ENCODE measurements around the gene LATS1. TPM values are rescaled to one million over a fixed set of nuclear protein-coding genes. Genes with fewer than 3 reads are reported as not detected.
A peak's percentile ranks its signal among the peaks of the same experiment; 100 is the strongest.
"Not testable (repeated sequence)": the region's sequence is repeated elsewhere in the genome, so short reads cannot be mapped to it uniquely, and the experiment has no call there.

Gene LATS1
- total RNA-seq, 1 experiment from 2014 or later: 39.6 TPM

GRCh38 chr6:149746147-149746946 lies 28.4 kb upstream of the LATS1 start, which contains the start of gene NUP43:
Gene NUP43, minus strand, starts transcription at chr6:149746529. Its CDS starts 34 bp downstream, at chr6:149746495.
- Histone ChIP-seq H3K4me1 (ENCODE audit: insufficient read depth, low read length, poor library complexity, severe bottlenecking) (peaks cover 13% of the 10 kb centered on the region), H3K27ac (ENCODE audit: low read depth, low read length, poor library complexity, severe bottlenecking) (peak within 1 kb of the TSS; percentile 81), H3K4me3 (ENCODE audit: low read depth, low read length, poor library complexity, severe bottlenecking) (peak within 1 kb of the TSS; percentile 75), H3K36me3 (ENCODE audit: insufficient read depth, low read length, poor library complexity, severe bottlenecking) (peaks cover 23% of the 10 kb centered on the region), H3K9me3 (ENCODE audit: low read depth, low read length, poor library complexity, severe bottlenecking) (no peaks in the 10 kb centered on the region), H3K27me3 (replicated peaks; ENCODE audit: insufficient read depth, low read depth, low read length, poor library complexity) (no peaks in the 10 kb centered on the region)
- peak; percentile 56; the same call in 1 of the 2 replicates for TF ChIP-seq CTCF (conservative IDR thresholded peaks at IDR 0.05; ENCODE audit: low read depth, low read length)
- TF ChIP-seq EZH2 (IDR thresholded peaks at IDR 0.05; ENCODE audit: borderline replicate concordance, low read depth, low read length, poor library complexity, severe bottlenecking): no peak
- ChIA-PET CTCF (no interaction called here), POLR2A (ENCODE audit: low non-redundant PET) (no interaction called here)
- intact Hi-C loops (cut with micrococcal nuclease; ENCODE audit: unreplicated experiment): no loop called here
- no TSS peak for BruUV-seq (replicated peaks)
- DNase-seq (ENCODE audit: low spot score): peak; percentile 97

GRCh38 chr6:149745252-149745651 lies 27.4 kb upstream of the LATS1 start:
- H3K27ac ChIP-seq (ENCODE audit: low read depth, low read length, poor library complexity, severe bottlenecking): peak overlapping the region; percentile 81
- peaks cover 33% of the 10 kb centered on the region for H3K36me3 ChIP-seq (ENCODE audit: insufficient read depth, low read length, poor library complexity, severe bottlenecking)
- CTCF ChIA-PET; BruUV-seq (replicated peaks); H3K4me1 ChIP-seq (ENCODE audit: insufficient read depth, low read length, poor library complexity, severe bottlenecking); H3K9me3 ChIP-seq (ENCODE audit: low read depth, low read length, poor library complexity, severe bottlenecking); DNase-seq (ENCODE audit: low spot score); H3K27me3 ChIP-seq (replicated peaks; ENCODE audit: insufficient read depth, low read depth, low read length, poor library complexity); intact Hi-C loops (cut with micrococcal nuclease; ENCODE audit: unreplicated experiment): not testable (repeated sequence)
- POLR2A ChIA-PET (ENCODE audit: low non-redundant PET): interaction anchor here (0.7 kb wide), 1 partner anchor 119 kb away, joined by 7 read pairs; no protein-coding TSS in a partner anchor
- peak overlapping the region; percentile 75 for H3K4me3 ChIP-seq (ENCODE audit: low read depth, low read length, poor library complexity, severe bottlenecking)

- BruUV-seq (replicated peaks): no TSS peak
Measured at GRCh38 chr6:149734915-149735314, 17.0 kb upstream of the LATS1 start.

GRCh38 chr6:149733089-149733720 lies 15.3 kb upstream of the LATS1 start:
- no peak overlapping the region for H3K4me3 ChIP-seq (ENCODE audit: low read depth, low read length, poor library complexity, severe bottlenecking)
- no peaks in the 10 kb centered on the region for H3K27me3 ChIP-seq (replicated peaks; ENCODE audit: insufficient read depth, low read depth, low read length, poor library complexity)
- no peak for DNase-seq (ENCODE audit: low spot score)
- no peak overlapping the region for H3K27ac ChIP-seq (ENCODE audit: low read depth, low read length, poor library complexity, severe bottlenecking)
- intact Hi-C loops (cut with micrococcal nuclease; ENCODE audit: unreplicated experiment): no loop called here
- H3K36me3 ChIP-seq (ENCODE audit: insufficient read depth, low read length, poor library complexity, severe bottlenecking): peaks cover 74% of the 10 kb centered on the region
- CTCF ChIA-PET: no interaction called here
- no peaks in the 10 kb centered on the region for H3K9me3 ChIP-seq (ENCODE audit: low read depth, low read length, poor library complexity, severe bottlenecking)
- no peaks in the 10 kb centered on the region for H3K4me1 ChIP-seq (ENCODE audit: insufficient read depth, low read length, poor library complexity, severe bottlenecking)
- POLR2A ChIA-PET (ENCODE audit: low non-redundant PET): no interaction called here
- no TSS peak for BruUV-seq (replicated peaks)
- TF ChIP-seq EZH2 (IDR thresholded peaks at IDR 0.05; ENCODE audit: borderline replicate concordance, low read depth, low read length, poor library complexity, severe bottlenecking) (no peak), CTCF (conservative IDR thresholded peaks at IDR 0.05; ENCODE audit: low read depth, low read length) (no peak)

More at GRCh38 chr6:149734915-149735314, 17.0 kb upstream of the LATS1 start:
- no peak for TF ChIP-seq EZH2 (IDR thresholded peaks at IDR 0.05; ENCODE audit: borderline replicate concordance, low read depth, low read length, poor library complexity, severe bottlenecking)
- intact Hi-C loops (cut with micrococcal nuclease; ENCODE audit: unreplicated experiment): no loop called here
- Histone ChIP-seq H3K27ac (ENCODE audit: low read depth, low read length, poor library complexity, severe bottlenecking) (no peak overlapping the region), H3K9me3 (ENCODE audit: low read depth, low read length, poor library complexity, severe bottlenecking) (no peaks in the 10 kb centered on the region), H3K4me1 (ENCODE audit: insufficient read depth, low read length, poor library complexity, severe bottlenecking) (no peaks in the 10 kb centered on the region), H3K36me3 (ENCODE audit: insufficient read depth, low read length, poor library complexity, severe bottlenecking) (peaks cover 71% of the 10 kb centered on the region), H3K4me3 (ENCODE audit: low read depth, low read length, poor library complexity, severe bottlenecking) (no peak overlapping the region), H3K27me3 (replicated peaks; ENCODE audit: insufficient read depth, low read depth, low read length, poor library complexity) (no peaks in the 10 kb centered on the region)
- ChIA-PET CTCF (no interaction called here), POLR2A (ENCODE audit: low non-redundant PET) (interaction anchor here (0.6 kb wide), 1 partner anchor 22 kb away, joined by 11 read pairs; no protein-coding TSS in a partner anchor)
- DNase-seq (ENCODE audit: low spot score): no peak

All from A673 (cell line).